ENCODE results near the gene WFDC1.

The WFDC1 gene

DNA sequence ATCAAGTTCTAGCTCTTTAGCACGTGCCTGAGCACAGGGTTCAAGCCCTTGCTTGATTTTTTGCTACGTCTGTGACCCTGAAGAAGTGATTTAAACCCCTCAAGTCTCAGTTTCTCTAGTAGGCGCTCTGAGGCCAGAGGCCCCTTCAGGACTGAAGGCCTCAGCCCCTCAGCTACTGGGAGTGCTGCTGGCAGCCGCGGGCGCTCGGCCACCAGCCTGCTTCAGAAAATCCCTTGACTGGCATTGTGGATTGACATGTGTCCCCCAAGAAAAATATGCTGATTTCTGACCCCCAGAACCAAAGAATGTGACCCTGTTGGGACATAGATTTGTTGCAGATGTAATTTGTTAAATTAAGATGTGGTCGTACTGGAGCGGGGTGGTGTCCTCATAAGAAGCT is 20.2 kb upstream of the WFDC1 start:
- no peak for DNase-seq

DNA sequence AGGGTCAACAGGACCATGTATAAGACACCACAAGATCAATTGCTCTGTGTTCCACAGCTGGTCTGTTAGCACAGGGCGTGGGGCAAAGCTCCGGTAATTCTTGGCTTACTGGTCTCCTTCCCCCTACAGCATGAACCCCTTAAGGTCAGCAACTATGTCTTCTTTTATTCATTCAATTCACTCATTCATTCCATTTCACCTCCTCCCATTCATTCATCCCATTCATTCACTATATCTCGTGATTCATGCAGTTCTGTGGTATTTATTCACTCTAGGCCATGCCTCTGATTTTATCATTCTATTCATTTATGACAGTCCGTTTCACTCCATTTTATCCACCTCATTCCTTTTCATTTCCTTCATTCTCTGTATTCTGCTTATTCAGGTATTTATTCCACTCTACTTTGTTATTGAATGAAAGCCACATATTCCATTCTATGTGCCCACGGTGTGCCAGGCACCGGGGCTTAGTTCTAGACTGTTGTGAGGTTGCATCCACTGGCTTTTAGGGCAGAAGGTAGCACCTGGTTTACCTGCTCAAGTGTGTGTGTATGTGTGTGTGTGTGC is 19.0 kb upstream of the WFDC1 start:
- DNase-seq = no peak

DNA sequence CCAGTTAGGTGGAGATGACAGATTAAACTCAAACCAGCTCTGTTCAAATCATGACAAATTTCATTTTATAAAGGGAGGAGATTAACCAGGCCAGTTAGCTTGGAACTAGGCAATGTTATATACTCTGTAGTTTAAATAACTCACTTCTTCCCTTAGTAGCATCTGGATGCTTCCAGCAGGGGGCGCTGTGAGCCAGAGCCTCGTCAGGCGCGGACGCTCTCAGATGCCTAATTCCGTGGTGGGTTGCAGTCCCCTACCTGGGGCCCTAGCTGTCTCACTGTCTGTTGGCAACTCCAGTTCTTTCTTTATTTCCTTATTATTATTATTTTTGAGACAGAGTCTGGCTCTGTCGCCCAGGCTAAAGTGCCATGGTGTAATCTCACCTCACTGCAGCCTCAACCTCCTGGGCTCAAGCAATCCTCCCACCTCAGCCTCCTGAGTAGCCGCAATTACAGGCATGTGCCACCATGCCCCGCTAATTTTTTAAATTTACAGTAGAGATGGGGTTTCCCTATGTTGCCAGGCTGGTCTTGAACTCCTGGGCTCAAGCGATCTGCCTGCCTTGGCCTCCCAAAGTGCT is 17.3 kb upstream of the WFDC1 start:
- DNase-seq = peak; percentile 18

DNA sequence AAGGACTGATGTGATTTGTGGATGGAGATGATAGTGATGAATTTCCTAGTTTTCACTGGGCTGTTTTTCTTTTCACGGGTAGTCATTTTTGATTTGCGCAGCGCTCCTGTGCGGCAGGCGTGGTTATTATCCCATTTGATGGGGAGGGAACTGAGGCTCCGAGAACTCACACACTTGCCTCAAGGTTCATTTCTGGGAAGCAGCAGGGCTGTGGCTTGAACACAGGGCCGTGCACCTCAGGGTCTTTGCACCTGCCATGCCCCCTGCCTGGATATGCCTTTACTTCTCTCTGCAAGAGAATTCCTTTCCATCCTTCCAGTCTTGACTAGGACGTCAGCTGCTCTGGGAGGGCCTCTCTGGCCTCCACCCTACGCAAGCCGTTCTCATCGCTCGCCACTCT is 16.3 kb upstream of the WFDC1 start:
- no peak for DNase-seq

DNA sequence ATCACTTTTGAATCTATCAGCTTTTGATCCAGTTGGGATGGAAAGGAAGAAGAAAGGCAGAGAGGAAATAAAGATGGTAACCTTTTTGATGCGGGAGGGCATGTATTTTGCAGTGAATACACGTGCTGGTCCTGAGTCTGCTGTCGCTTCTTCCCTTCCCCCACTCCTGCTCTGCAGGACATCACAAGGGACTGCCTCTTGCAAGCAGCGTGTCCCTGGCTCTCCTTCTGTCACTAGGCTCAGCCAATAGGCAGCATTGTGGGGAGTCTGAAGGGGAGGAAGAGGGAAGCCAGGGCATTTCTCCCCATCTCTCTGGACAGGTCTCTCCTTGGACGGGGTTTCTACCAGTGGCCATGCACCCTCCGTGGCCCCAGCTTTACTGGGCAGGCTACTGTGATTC is 15.7 kb upstream of the WFDC1 start:
- no peak for DNase-seq

DNA sequence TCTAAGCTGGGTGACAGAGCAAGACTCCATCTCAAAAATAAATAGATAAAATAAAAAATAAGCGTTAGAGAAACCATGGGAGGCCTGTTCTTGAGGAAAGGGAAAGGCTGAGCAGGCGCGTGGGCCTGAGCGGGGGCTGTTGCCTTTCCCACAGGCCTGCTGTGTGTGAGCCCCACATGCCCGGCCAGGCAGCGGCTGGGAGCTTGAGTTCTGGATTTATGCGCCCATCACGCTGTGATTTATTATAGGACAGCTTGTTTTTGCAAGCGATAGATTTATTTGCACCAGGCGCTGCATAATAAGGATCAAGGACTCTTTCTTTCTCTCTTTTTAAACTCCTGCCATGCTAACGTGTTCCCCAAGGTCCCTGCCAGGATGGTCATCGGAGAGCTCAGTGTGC is 14.8 kb upstream of the WFDC1 start:
- DNase-seq = no peak

DNA sequence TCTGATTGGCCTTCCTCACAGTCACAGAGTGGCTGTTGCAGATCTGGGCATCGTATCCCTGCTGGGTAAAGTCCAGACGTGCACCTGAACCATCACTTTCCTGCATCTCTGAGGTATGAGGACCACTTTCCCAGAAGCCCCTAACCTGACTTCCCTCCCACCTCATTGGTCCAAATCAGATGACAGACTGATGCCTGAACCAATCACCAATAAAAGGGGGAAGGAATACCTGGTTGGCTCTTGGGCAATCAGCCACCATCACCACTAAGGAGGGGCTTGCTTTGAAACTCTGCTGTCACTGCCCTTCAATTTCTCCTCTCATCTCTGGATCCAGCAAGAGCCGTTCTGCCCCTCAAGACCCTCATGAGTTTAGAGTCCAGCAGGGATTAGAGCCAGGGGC is 13.6 kb upstream of the WFDC1 start:
- no peak for DNase-seq

DNA sequence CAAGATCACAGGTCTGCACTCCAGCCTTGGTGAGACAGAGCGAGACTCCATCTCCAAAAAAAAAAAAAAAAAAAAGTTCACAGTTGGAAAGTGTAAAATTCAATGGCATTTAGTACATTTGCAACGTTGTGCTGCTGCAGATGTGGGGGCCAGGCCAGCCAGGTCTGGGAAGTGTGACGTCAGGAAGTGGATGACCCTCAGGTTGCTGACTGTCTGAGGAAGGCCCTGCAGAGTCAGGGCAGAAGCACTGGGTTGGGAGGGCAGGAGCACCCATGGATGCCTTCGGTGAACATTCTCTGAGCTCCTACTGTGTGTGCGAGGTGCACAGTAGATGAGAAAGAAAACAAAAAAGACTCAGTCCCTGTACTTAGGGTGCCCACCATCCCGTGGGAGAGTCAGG is 12.1 kb upstream of the WFDC1 start:
- DNase-seq = no peak

DNA sequence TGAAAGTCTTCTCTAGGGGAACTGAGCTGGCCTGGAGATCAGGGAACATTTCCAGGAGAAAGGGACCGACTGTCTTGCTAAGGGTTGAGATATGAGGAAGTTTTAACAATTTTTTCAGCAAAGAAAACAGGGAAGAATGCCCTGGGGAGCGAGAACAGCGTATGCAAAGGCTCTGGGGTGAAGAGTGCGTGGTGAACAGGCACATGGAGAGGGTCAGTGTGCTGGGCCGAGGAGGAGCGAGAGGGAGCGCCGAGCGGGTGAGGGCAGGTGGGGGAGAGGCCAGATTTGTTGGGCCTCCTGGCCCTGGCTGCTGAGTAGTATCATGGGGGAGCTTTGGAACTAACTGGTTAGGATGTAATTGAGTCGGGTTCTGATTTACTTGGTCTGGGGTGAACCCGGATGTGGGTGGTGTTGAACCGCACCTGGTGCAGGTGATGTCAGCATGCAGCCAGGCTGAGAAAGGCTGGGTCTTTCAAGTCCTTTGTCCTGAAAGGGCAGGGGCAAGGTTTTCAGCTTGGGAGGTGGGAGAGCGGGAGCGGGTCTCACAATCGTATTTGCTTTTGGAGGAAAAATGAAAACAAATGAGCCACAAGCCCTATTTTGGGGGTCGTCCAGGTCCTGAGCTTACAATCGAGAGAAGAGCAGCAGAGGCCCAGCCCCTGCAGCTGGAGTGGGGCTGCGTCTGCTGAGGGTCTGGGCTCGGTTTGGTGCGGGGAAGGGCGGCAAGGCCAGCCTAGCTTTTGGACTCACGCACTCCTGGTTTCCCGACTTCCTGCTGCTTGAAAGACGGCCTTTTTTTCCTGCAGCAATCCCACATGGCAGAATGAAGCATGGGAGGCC is 11.1 kb upstream of the WFDC1 start:
- DNase-seq = no peak

DNA sequence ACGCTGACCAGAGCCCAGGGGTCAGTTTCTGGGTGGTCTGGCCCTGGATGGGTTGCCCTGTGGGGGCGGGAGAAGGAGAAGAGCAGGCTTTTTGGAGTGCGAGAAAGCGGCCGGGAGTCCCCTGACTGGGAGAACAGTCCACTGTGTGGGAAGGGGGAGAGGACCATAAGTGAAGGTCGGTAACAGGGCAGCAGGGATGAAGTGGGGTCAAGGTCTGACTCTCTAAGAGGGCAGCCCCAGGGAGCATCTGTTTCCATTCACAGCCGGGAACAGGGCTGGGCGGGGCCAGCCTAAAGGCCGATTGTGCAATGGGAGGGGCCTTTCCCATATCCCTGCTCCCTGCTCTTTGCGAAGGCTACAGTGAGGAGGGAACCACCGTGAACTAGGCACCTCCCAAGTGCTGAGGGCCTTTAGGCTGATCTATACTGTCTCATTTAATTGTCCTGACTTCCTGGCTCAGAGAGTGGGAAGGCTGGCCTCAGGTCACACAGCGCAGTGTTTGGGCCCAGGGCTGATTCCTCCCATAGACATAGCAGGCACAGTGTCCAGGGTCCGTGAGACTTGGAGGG is 10.4 kb upstream of the WFDC1 start:
- DNase-seq = no peak

DNA sequence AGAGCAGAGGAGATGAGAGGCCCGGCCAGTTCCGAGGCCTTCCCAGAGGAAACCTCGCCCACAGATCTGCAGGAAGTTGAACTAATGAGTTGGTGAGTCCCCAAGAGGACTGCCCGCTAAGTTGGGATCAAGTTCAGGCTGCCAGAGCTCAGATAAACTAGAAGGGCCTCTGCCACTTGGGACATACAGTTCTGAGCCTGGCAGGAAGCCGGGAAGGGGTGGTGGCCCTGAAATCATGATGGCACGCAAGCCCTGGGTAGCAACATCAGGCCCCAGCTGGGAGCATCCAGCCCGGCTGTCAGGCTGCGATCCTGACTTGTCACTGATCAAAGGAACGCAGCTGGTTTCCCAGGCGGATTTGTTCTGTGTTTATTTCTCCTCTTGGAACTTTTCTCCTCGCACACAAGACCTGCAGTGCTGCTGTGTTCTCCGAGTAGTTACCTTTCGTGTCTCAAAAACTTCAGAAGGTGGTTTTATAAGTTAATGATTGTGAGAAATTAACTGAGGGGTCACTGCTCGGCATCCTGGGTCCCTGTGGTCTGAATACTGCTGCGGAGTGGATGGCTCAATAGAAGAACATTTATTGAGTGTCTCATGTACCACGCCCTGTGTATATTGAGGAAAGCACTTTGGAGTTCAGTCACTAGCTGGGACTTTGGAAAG is 8.0 kb upstream of the WFDC1 start:
- DNase-seq = no peak

DNA sequence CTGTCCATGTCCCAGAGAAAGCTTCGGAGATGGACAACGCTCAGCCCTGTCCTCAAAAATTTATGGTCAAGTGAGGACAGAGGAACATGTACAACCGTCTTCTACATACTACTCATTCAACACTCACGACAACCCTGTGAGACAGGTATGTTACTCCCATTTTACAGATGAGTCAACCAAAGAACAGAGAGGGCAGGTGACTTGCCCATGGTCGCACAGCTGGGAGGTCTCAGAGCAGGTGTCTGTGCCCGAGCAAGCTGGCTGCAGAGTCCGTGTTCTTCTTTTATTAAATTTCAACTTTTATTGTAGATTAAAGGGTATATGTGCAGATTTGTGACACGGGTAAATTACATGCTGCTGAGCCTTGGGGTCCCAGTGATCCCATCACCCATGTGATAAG is 5.8 kb upstream of the WFDC1 start:
- no peak for DNase-seq

DNA sequence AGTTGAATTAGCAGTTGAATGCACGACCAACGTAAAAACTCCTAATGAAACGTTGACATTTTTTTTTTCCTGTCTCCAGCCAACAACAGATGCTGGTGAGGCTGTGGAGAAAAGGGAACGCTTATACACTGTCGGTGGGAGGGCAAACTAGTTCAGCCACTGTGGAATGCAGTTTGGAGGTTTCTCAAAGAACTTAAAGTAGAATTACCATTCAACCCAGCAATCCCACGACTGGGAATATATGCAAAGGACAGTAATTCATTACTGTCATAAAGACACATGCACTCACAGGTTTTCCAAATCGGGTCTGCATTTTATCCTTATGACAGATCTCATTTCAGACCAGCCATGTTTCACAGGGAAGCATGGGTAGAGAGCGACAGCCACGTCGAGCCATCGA is 3.5 kb upstream of the WFDC1 start:
- DNase-seq = no peak

DNA sequence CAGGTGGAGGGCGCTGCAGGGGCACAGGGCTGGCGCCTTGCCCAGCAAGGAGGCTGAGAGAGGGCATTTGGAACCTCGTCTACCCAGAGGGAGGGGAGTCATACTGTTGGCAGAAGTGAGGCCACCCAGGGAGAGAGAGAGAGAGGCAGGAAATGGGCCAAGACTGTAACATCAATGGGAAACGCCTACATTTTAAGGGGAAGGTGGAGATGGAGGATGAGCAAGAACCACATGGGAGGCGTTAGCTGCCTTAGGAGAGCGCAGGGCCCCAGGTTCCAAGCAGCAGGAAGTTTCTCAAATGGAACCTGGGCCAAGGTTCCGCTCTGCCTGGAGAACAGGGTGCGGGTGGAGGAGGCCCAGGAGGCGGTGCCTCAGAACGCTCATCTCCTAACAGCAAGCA is 2.7 kb upstream of the WFDC1 start:
- no peak for DNase-seq

DNA sequence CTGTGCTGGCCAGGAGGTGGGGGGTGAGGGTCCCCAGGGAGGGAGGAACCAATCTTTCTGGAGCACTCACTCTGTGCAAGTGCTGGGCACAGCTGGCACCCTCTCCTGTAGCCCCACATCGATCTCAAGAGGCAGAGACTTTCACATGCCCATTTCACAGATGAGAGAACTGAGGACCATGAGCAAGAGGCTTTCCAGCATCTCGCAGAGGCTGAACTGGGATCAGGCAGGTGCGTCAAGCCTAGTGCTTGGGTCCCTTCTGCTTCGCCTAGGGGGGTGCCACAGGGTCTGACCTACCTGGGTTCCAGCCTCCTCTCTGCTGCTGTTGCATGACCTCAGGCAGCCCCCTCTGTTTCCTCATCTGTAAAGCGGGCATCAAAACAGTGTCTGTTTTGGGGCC is 1.3 kb upstream of the WFDC1 start:
- no peak for DNase-seq

DNA sequence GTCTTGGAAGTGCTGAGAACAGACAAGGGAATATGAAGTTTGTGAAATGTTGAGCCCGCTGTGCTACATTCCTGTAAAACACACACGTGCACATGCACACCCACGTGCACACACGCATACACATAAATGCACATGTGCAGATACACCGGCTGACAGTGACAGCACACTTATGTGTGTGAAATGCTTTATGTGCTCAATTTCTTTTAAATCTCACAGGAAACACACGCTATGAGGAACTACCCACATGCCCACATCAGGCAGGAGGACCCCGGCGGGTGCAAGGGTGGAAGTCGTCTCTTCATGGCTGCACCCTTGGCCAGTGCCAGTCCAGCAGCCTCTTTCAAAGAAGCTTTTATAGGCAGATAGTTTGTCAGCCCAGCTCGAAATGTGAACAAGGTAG is 561 bp upstream of the WFDC1 start:
- no peak for DNase-seq

DNA sequence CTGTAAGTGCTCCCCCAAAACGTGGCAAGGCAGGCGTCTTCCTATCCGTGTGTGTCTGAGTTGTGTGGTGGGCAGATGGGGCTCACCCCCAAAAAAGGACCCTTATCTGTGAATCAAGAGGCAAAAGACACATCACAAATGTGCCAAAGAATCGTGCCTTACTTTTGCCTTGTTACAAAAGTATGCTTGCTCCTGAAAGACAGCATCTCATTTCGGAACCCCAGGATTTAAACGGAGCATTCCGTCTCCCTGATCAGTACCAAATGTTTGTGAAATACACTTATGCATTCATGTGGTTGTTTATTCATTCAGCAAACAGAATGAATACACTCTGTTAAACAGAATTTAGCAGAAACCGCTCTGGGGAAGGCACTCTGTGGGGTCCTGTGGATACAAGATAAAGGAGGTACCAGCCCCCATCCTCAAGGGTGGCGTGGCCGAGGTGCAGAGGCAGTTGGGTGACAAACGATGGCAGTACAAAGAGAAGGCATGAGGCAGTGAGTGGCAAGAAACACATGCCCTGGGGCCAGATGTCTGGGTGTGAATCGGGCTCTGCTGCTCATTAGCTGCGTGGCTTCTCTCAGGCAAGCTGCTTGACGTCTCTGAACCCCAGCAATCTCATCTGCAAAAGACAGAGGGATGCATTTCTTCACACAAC is 654 bp downstream of the WFDC1 start:
- no peak for DNase-seq

DNA sequence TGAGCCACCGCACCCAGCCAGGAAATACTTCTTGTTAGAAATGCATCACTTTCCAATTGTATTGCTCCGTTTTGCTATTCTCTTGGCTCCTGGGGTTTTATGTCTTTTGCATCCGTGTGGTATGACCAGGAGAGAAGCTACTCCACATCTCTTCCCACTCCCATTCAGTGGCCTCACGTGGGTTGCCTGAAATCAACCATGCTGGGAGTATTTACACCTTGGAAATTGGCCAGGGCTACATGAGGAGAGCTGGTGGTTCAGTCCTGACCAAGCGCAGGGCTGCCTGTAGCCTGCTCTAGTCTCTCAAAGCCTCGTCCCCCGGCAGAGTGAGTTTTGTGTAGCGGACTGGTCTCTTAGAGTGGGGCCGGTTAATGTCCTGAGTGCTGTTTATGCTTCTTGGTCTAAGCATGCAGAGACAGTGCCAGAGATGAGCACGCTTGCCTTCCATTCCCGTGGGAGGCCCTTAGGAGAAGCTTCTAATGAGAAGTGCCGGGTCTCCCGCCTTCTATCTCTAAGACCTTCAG is 3.8 kb downstream of the WFDC1 start:
- DNase-seq = no peak

DNA sequence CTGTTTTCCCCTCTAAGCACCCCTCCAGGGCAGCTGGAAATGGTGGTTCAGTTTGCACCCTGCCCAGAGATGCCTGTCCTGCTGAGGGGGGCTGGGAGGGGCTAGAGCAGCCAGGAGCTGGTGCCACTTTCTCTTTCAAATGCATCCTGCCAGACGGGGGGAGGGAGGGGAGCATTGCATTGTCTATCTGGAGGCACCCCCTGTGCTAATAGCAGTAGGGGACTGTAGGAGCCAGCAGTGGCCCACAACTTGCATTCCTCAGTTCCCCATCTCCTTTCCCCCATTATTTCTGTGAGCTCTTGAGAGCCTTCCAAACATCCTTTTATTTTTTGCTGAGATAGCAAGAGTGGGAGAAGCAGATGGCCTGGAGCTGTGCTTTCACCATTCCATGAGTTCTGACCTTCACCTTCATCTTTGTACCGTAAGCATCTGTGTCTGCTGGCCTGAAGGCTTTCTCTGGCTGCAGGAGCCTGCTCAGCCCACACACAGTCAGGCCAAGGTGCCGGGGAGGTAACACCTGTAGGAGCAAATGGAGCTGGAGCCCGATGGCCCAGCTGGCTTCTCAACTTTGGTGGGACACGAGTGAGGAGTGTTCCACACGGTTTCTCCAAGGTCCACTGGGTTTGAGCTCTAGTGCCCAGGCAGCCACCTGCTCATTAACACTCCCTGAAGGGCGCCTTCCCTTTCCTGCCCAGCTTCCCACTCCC is 5.2 kb downstream of the WFDC1 start:
- DNase-seq = no peak

DNA sequence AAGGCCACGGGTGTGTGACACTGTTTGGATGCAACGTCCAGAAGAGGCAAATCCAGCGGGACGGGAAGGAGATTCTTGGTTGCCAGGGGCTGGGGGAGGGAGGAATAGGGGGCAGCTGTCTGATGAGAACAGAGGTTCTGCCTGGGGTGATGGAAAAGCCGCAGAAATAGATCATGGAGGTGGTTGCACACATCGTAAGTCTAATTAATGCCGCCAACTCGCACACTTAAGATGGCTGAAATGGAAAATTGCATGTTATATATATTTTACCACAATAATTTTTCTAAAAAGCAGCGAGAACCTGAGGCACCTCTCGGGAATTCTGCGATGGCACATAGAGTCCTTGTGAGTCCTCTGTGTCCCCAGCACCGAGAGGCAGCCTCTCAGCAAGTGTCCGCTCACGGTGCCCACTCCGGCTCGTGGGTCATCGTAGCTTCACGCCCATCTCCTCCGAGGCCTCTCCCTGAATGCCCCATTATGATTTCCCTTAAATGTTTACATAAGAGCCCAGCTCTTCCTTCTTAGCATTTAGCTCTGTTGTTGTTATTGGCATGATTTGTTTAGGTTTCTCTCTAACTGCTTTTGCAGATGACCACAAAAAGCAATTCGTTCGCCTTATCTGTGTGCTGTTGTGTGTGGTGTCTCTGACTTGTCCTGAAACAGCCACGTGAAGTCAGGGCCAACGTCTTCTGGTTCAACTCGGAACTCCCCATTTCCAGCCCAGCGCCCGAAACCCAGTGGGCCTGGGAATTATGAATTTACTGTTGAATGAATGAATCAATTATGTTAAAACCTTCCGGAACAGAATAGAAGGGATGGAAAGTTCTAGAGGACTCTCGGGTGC is 7.7 kb downstream of the WFDC1 start:
- no peak for DNase-seq

DNA sequence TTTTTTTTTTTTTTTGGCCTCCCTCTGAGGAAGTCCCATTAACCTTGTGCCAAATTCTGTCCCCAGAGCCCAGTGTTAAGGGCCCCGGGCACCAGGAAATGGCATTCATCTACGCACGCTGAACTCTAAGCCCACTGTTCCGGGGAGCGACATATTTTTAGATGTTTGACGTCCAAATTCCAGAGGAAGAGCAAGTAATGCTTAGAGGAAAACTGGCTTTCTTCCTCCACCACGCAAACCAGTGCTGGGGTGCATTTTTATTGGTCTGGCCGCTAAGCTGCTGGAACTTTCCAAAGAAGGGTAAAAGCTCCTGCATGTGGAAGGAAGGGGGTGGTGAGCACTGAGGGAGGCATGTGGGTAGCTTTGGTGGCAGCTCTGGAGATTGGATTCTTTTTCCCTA is 8.3 kb downstream of the WFDC1 start:
- no peak for DNase-seq

Measured in NCI-H2029 treated with DMSO at 0.1 percent for 48 hours (cell line).